ENCODE measurements around the gene TACC2. TPM values are rescaled to one million over a fixed set of nuclear protein-coding genes. Genes with fewer than 3 reads are reported as not detected.

Gene TACC2
- total RNA-seq, 1 experiment from 2014 or later, result 89.0 TPM

GRCh38 chr10:122234416-122234815 is 245.5 kb downstream of the TACC2 start:
- Mint-ChIP-seq H3K4me3 (ENCODE audit: unreplicated experiment) (no peak overlapping the region), H3K4me1 (ENCODE audit: insufficient read depth, unreplicated experiment) (no peaks in the 10 kb centered on the region), H3K36me3 (ENCODE audit: insufficient read depth, unreplicated experiment) (peaks cover 97% of the 10 kb centered on the region), H3K27me3 (ENCODE audit: insufficient read depth, unreplicated experiment) (no peaks in the 10 kb centered on the region), H3K9me3 (ENCODE audit: unreplicated experiment) (no peaks in the 10 kb centered on the region), H3K27ac (ENCODE audit: low read depth, unreplicated experiment) (no peak overlapping the region)
- intact Hi-C loops (cut with micrococcal nuclease), result no loop called here
- POLR2A ChIA-PET, result interaction anchor here (1.0 kb wide), 1 partner anchor 9 kb away, joined by 3 read pairs; no protein-coding TSS in a partner anchor
- CTCF ChIA-PET, result no interaction called here
- no TSS peak for BruUV-seq (replicated peaks)
- no peak for TF ChIP-seq CTCF (IDR thresholded peaks at IDR 0.05; ENCODE audit: unreplicated experiment)
- no peak for DNase-seq (ENCODE audit: unreplicated experiment)

- no TSS peak for BruUV-seq (replicated peaks)
- ChIA-PET CTCF (interaction anchor here (0.7 kb wide), 1 partner anchor 381 kb away, joined by 4 read pairs; no protein-coding TSS in a partner anchor), POLR2A (no interaction called here)
- Mint-ChIP-seq H3K36me3 (ENCODE audit: insufficient read depth, unreplicated experiment) (peaks cover 97% of the 10 kb centered on the region), H3K4me1 (ENCODE audit: insufficient read depth, unreplicated experiment) (no peaks in the 10 kb centered on the region), H3K27me3 (ENCODE audit: insufficient read depth, unreplicated experiment) (no peaks in the 10 kb centered on the region), H3K27ac (ENCODE audit: low read depth, unreplicated experiment) (no peak overlapping the region), H3K9me3 (ENCODE audit: unreplicated experiment) (no peaks in the 10 kb centered on the region), H3K4me3 (ENCODE audit: unreplicated experiment) (no peak overlapping the region)
- no peak for DNase-seq (ENCODE audit: unreplicated experiment)
- intact Hi-C loops (cut with micrococcal nuclease), result no loop called here
- no peak for TF ChIP-seq CTCF (IDR thresholded peaks at IDR 0.05; ENCODE audit: unreplicated experiment)
Measured at GRCh38 chr10:122236690-122237306, 247.8 kb downstream of the TACC2 start.

- Mint-ChIP-seq H3K4me3 (ENCODE audit: unreplicated experiment) (no peak overlapping the region), H3K36me3 (ENCODE audit: insufficient read depth, unreplicated experiment) (peaks cover 98% of the 10 kb centered on the region), H3K27ac (ENCODE audit: low read depth, unreplicated experiment) (no peak overlapping the region), H3K4me1 (ENCODE audit: insufficient read depth, unreplicated experiment) (no peaks in the 10 kb centered on the region), H3K27me3 (ENCODE audit: insufficient read depth, unreplicated experiment) (no peaks in the 10 kb centered on the region), H3K9me3 (ENCODE audit: unreplicated experiment) (no peaks in the 10 kb centered on the region)
- DNase-seq (ENCODE audit: unreplicated experiment), result no peak
- no TSS peak for BruUV-seq (replicated peaks)
- ChIA-PET CTCF (interaction anchor here (0.7 to 1.5 kb wide), 2 partner anchors 30 to 382 kb away, joined by 3 to 4 read pairs; no protein-coding TSS in a partner anchor), POLR2A (interaction anchor here (0.7 kb wide), 1 partner anchor 44 kb away, joined by 3 read pairs; no protein-coding TSS in a partner anchor)
- TF ChIP-seq CTCF (IDR thresholded peaks at IDR 0.05; ENCODE audit: unreplicated experiment), result no peak
- intact Hi-C loops (cut with micrococcal nuclease), result no loop called here
Measured at GRCh38 chr10:122237331-122237990, 248.5 kb downstream of the TACC2 start.

GRCh38 chr10:122239578-122240257 is 250.8 kb downstream of the TACC2 start:
- Mint-ChIP-seq H3K36me3 (ENCODE audit: insufficient read depth, unreplicated experiment) (peaks cover 93% of the 10 kb centered on the region), H3K4me1 (ENCODE audit: insufficient read depth, unreplicated experiment) (no peaks in the 10 kb centered on the region), H3K27ac (ENCODE audit: low read depth, unreplicated experiment) (no peak overlapping the region), H3K27me3 (ENCODE audit: insufficient read depth, unreplicated experiment) (no peaks in the 10 kb centered on the region), H3K9me3 (ENCODE audit: unreplicated experiment) (no peaks in the 10 kb centered on the region), H3K4me3 (ENCODE audit: unreplicated experiment) (no peak overlapping the region)
- intact Hi-C loops (cut with micrococcal nuclease), result no loop called here
- no peak for DNase-seq (ENCODE audit: unreplicated experiment)
- no TSS peak for BruUV-seq (replicated peaks)
- TF ChIP-seq CTCF (IDR thresholded peaks at IDR 0.05; ENCODE audit: unreplicated experiment), result no peak
- ChIA-PET CTCF (interaction anchor here (0.6 kb wide), 1 partner anchor 1902 kb away, joined by 4 read pairs; no protein-coding TSS in a partner anchor), POLR2A (no interaction called here)

Data from MCF 10A (cell line).